ENCODE results near the gene ARHGAP26.

The ARHGAP26 gene

DNA sequence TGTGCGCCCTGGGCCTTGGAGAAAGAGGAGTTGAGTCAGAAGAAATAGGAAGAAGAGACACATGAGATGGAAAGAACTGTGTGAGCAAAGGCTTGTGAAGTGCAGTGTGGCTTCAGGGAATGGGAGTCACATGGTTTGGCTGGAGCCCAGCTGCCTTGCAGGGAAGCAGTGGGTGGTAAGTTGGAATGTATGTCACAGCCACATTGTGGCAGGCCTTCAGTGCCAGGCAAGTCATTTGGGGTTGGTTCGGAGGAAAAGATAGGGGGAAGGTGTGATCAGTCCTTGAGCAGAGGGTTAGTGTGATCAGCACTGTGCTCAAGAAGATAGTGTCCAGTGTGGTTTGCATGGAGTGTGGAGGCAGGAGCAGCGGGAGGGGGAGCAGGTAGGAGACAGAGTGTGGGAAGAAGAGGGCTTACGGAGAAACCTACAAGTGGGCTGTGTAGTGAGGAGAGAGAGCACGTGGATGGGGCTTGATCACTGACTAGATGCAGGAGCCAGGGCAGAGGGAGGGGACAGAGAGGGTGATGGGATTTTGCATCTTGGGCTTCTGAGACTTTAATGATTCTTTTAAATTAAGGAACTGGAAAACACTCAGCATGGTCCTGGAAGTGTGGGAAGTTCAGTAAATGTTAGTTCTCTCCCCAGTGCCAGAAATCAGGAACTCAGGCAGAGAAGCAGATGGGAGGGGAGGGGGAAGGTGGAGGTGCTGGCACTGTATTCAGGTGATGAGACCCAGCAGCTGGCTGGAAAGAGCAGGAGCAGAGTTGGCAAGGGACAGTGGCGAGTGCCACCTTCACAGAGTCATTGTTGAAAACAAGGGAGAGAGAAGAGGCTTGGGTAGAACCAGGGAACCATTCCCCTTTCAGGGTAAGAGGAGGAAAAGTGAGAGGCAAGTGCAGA, 46.6 kb downstream of the ARHGAP26 start:
- DNase-seq, result no peak

- DNase-seq, result no peak
Measured at GRCh38 chr5:142817949-142818431, 47.8 kb downstream of the ARHGAP26 start.

DNA sequence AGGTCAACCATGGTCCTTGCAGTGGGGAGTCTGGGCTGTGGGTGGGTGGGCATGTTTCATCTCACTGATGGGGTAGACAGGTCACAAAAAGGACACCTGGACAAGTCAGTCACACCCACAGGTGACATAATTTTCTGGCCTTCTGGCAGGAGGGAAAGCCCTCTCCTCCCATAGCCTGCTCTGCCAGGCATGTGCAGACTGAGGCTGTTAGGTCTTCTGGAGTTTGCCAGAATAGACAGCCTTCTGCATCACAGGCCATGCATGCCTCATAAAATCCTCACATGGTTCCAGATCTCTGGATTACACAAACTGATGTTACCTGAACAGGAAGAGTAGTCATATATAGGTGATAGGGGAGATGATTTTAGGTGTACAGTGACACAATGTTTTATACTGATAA, 49.1 kb downstream of the ARHGAP26 start:
- DNase-seq, result no peak

DNA sequence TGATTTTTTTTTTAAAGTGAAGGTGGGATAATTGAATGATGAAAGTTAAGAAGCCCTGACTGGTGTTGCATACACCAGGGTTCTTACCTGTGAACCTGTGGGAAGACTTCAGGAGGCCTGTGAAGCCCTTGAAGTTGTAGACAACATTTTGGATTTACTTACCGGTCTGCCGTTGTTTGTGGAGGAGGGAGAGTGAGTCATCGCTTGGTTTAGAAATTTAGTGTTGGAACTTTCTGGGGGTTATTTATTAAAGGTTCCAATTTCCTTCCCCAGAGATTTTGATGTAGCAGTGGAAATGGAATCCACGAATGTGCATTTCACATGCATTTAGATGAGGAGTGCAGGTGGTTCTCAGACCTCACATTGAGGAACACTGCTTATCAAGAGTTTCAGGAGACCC, 49.6 kb downstream of the ARHGAP26 start:
- DNase-seq, result no peak

DNA sequence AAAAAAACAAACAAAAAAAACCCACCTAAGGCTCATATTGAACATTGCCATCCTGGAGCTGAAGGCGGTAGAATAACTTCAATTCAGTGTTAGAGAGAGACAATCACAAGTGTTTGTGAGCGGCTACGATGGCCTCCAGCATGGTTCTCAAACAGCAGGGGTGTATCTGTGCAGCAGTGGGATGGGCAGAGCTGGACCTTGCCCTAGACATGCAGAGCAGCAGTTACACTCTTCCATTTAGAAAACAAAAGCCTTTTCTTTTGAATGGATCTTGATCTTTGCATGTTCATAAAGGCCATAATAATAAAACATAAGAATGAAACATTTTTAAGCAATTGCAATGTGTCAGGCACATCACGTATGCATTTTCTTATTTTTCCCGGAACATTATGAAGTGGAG, 50.3 kb downstream of the ARHGAP26 start:
- DNase-seq, result no peak

- no peak for DNase-seq
Measured at GRCh38 chr5:142821034-142821732, 51.0 kb downstream of the ARHGAP26 start.

- DNase-seq, result no peak
Measured at GRCh38 chr5:142821733-142822487, 51.7 kb downstream of the ARHGAP26 start.

- DNase-seq, result no peak
Measured at GRCh38 chr5:142823126-142823525, 52.9 kb downstream of the ARHGAP26 start.

- no peak for DNase-seq
Measured at GRCh38 chr5:142823806-142824205, 53.6 kb downstream of the ARHGAP26 start.

DNA sequence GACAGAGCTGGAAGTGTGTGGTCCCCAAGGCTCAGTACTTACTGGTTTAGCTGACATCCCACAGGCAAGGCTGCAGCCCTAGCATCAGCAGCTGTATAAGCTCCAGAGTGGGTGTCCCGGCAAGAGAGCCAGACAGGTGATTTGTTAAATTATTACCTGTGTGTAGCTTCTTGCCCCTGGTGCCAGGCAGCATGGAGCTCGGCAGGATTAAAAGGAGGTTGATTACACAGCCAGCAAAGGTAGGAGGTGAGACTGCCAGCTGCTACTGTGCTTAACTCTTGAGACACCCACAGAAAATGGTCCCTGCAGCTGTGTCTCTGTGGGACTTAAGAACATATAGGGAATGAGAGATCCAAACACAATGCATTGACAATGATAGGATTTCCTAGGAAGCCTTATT, 54.2 kb downstream of the ARHGAP26 start:
- no peak for DNase-seq

- DNase-seq, result no peak
Measured at GRCh38 chr5:142825378-142826089, 55.4 kb downstream of the ARHGAP26 start.

DNA sequence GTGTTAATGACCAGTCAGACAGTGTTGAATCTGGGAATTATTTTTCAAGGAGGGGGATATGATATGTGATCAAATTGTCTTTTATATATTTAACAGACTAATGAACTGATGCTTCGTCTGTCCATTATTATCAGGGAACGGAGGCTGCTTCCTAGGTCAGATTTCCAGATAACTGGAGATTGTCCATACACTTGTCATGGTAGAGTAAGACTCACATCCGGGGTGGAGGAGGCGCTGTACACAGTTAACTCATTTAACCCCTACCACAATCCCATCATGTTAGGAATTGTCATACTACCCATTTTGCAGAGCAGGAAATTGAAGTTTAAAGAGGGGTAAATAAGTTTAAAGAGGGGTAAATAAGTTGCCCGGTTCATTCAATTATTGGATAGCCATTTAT, 55.9 kb downstream of the ARHGAP26 start:
- DNase-seq, result no peak

GRCh38 chr5:142826741-142827492, 56.7 kb downstream of the ARHGAP26 start:
- DNase-seq, result peak; percentile 36

GRCh38 chr5:142827934-142828576, 57.9 kb downstream of the ARHGAP26 start:
- no peak for DNase-seq

DNA sequence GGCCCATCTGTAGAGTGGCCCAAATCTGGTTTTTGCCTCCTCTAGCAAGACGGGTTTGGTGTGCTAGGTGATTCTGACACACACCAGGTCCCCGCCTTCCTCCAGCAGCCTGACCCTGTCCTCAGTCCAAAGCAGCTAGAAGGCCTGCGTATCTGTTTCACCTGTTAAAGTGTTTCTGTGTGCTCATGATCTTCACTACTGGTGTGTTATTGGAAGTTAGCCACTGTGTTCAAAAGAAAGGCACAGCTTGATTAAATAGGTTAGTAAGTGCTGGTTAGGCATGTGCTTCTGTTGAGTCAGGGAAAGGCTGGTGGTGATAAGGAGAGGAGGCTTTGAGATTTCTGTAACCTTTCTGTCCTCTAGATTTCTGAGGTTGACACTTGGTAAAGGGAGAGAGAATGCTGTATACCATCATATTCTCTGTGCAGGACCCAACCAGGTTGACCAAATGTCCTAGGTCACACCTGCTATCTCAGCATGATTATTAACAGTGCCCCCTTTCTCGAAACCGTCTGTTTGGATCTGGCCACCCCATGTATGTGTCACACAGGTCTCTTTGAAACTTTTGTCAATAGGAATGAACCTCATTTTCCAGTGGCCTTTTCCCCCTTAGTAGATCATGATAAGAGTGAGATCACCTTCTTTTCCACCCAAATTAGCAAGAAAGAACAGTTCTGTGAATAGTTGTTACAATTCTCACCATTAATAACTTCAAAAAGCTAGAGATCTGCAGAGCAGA, 58.8 kb downstream of the ARHGAP26 start:
- no peak for DNase-seq

DNA sequence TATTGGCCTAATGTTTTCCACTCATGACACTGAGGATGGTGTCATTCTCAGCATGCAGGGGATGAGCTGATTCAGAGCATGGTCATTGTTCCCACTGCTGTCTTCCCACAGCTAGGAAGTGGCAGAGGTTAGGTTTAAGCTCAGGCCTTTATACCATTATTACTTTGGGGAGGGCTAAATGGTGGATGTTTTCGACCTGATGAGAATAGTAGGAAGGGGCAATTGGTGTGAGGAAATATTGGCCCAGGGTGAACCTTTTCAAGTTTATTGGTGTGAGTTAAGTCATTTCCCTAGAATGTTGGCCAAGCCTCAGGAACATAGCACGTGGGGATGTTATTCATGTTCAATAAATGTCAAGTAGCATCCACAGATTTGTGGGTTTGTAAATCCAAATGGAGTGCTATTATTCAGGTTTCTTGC, 59.6 kb downstream of the ARHGAP26 start:
- DNase-seq, result no peak

- no peak for DNase-seq
Measured at GRCh38 chr5:142830241-142831008, 60.2 kb downstream of the ARHGAP26 start.

GRCh38 chr5:142831009-142831383, 60.8 kb downstream of the ARHGAP26 start:
- DNase-seq, result no peak

DNA sequence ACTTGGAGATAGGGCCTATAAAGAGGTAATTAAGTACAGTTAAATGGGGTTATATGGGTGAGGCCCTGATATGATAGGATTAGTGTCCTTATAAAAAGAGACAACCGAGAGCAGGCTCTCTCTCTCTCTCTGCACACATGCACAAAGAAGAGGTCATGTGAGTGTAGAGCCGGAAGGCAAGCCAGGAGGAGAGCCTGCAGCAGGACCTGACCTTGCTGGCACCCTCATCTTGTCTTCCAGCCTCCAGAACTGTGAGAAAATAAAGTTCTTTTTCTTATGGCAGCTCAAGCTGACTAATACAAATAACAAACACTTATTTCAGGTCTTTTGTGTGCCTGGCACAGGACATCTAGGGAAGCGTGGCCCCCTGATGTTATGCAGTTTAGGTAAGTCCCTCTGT, 62.1 kb downstream of the ARHGAP26 start:
- DNase-seq, result no peak
